HG02885 (cell line): ENCODE measurements around the gene TLR6.
A peak's percentile ranks its signal among the peaks of the same experiment; 100 is the strongest.

Experiments
- ATAC-seq: cut with Tn5 transposase; IDR thresholded peaks from one replicate; pipeline ENCODE4 v1.9.1; 2021; ENCODE audit warnings: mild to moderate bottlenecking; ENCODE audit not compliant: unreplicated experiment, poor library complexity

The TLR6 gene, protein sequence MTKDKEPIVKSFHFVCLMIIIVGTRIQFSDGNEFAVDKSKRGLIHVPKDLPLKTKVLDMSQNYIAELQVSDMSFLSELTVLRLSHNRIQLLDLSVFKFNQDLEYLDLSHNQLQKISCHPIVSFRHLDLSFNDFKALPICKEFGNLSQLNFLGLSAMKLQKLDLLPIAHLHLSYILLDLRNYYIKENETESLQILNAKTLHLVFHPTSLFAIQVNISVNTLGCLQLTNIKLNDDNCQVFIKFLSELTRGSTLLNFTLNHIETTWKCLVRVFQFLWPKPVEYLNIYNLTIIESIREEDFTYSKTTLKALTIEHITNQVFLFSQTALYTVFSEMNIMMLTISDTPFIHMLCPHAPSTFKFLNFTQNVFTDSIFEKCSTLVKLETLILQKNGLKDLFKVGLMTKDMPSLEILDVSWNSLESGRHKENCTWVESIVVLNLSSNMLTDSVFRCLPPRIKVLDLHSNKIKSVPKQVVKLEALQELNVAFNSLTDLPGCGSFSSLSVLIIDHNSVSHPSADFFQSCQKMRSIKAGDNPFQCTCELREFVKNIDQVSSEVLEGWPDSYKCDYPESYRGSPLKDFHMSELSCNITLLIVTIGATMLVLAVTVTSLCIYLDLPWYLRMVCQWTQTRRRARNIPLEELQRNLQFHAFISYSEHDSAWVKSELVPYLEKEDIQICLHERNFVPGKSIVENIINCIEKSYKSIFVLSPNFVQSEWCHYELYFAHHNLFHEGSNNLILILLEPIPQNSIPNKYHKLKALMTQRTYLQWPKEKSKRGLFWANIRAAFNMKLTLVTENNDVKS

DNA sequence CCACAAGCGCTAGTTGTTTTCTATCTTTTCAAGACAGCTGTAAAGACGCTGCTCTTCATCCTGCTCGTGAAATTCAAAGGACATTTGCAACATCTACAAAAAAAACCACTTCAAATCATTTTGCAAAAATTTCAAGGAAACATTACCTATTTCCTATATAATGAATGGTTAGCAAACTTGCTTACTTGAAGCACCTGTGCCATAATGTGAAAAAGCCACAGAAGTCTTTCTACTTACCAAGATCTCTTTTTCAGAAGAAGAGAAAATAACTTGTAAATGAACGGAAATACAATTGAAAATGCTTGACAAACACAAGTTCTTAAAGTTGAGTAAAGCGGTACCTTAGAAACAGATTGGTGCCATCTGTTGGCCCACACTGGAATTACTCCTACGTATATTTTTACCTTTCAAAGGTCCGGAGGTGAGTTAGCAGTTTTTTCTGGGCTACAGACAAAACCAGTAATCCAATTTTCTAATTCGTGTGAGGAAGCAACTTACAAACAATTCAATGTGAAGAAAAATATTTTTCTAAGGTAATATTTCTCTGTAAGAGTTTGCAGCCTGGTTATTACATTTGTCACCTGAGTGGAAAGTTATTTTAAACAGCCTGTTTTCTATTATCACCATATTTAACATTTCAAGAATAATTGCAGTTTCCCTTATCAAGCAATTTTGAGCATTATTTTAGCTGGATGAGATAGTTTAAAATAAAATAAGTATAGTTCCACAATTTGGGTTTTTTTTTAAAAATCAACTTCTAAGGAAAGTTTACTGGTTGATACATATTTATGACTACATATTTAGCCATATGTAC lies at the start of gene TLR6:
Gene TLR6, minus strand, starts transcription at position 294 of the 814 bp plus-strand sequence. CDS start 27,344 bp downstream, outside the sequence.
- peak; percentile 41 for ATAC-seq

DNA sequence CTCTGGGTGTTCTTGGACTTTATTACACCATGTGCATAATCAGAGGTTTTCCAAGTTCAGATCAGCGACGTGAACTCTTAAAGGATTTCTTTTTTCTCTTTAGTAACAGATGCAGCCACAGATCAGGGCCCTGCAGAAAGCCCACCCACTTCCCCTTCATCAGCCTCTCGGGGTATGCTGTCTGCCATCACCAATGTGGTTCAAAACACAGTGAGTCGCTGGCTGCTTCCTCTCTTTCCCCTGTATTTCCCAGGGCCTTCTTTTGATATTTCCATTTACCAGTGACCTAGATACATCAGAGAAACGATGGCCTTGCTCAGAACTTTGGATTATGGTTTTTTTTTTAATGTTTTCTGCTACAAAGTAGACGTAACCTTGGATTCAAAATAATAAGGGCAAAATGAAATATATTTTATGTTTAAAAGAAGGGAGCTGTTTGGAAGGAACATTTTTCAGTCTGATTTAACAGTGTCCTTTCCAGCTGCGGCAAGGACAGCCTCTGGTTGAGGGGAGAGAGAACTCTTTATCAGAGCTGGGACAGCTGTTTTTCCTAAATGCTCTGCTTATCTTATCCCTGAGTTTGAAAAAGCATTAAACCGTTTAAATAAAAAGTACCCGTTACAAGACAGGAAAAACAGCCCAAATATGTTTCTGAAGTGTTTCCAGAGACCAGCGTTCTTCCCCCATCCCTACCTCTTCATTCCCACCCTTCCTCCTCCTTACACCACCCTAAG lies 49.2 kb upstream of the TLR6 start:
- ATAC-seq = no peak

GRCh38 chr4:38904682-38905081 lies 48.1 kb upstream of the TLR6 start:
- no peak for ATAC-seq

- ATAC-seq = no peak
These were observed 47.6 kb upstream of the TLR6 start for GRCh38 chr4:38904090-38904666.

DNA sequence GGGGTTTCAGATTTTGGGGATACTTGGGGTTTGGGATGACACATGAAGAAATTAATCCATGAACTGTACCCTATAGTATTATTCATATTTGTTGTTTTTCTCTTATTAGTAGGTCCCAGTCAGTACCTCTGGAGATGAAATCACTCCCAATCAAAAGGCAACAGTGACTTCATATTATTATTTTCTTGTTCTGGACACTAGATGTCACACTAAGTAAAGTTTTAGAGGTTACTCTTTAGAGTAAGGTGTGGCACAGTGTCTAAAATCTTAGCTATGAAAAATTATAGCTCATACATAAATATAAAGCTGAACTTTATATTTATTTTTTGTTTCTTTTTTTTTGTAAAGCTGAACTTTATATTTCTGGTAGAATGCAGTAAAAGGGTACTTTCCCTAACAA lies 46.1 kb upstream of the TLR6 start:
- ATAC-seq = no peak

DNA sequence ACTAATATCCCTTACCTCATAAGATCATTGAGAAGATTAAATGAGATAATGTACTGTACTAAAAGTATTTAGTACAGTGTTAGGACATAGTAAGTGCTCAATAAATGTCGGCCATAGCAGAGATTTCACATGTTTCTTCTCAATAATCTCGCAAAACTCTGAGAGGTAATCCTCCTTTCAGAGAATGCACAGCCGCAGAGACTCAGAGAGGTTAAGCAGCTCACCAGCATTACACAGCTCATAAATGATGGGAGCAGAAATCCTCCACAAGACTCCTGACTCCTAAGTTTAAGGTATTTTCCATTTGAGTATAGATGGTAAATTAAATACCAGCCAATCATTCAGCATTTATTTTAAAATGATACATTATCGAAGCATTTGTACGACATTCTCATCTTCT lies 45.6 kb upstream of the TLR6 start:
- ATAC-seq = no peak

GRCh38 chr4:38898245-38898644 lies 41.6 kb upstream of the TLR6 start:
- no peak for ATAC-seq

DNA sequence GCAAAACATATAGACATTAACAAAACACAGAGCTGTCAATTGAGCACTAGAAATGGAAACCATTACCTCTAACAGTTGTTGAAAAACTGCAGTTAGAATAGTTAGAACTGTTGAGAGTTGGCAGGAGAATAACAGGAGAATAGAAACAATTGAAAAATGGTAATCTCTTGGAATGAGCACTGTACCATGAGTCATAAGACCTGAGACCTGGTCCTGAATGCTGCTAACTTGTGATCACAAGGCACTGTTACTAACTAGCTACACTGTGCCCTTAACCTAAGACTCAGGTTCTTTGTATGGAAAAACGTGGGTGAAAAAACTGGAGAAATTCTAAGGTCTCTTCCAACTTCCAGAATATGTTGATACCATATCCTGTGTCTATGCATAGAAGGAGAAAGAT lies 40.3 kb upstream of the TLR6 start:
- ATAC-seq = no peak

GRCh38 chr4:38894322-38894982 lies 37.8 kb upstream of the TLR6 start:
- ATAC-seq = no peak

DNA sequence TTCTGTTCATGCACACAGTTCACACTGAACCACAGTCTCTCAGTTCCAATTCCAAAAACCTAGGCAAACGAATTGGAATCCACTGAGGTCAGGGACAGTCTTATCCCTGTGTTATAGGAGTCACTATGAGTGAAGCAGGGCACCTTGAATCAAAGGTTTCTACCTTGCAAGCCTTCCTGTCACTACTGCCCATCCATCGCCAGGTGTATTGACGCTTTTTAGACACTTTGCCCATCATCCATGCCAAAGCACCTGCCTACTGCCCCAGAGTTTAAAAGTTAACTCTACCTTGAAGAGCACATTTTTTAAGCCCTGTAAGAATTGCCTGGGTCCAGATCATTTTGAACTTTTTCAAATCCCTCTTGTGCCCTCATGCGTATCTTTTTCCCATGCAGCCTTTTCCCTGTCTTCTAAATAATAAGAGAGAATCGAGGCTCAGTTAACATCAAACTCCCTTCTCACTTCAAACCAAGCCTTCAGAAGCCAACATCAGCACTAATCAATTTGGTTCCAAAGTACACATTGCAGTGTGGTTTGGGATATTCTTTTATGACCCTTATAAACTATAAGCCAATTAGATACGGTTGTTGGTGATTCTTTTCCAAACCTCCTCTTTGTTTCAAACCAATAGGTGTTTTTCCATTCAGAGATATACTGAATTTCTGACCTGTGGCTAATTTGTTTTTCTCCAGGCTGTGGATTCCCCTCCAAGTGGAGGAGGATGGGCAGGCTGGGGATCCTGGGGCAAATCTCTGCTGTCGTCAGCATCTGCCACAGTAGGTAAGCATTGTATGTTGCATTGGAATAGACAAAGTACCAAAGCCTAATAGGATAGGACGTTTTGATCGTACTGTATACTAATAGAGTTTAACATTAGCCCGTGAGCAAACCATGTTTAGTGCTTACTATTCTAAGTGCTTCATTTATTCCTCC lies 34.7 kb upstream of the TLR6 start:
- ATAC-seq = no peak

DNA sequence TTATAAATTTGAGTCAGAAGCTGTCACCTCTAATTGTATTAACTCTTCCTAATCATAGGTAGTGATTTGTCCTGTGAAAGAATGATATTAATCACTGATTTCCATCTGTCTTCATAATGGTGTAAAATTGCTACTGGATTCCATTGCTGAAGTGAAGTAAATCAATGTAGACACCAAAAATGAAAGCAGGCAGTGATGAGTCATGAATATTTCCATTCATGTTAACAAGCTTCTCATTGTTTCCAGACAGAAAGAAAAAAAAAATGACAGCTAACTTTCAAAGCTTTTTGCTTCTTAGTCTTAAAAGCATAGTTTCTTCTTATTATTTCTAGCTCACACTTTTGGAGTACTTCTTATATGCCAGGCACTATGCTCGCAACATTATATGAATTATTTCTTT lies 32.5 kb upstream of the TLR6 start:
- ATAC-seq = peak; percentile 75

- ATAC-seq = no peak
These were observed 27.6 kb upstream of the TLR6 start for GRCh38 chr4:38884254-38884653.

GRCh38 chr4:38876636-38877035 lies 20.0 kb upstream of the TLR6 start:
- ATAC-seq = no peak

DNA sequence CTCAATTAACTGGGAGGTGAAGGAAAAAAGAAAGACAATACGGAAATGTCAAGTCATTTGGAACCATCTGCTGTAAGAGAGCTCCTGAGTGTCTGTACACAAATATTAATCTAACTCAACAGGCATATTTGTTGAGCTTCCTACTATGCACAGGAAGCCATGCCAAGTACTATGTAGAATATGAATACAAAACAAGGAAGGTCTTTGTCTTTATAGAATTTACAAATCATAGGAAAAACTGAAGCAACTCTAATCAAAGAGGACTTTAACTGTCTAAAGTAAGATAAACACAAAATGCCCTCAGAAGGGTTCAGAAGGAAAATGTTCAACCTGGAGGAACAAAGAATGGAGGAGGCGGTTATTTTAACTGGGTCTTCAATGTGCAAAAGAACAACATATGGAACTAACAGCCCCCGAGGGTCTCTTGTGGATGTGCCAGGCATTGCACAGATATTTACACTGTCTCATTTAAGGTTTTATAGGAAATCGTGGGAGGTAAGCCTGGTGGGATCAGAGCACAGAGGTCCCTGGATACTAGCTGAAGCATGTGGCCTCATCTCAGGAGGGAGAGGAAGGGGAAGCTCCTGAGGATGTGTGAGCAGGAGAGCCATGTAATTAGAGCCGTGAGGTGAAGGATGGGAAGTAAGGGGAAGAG lies 16.8 kb upstream of the TLR6 start:
- no peak for ATAC-seq

- ATAC-seq = no peak
These were observed 16.0 kb upstream of the TLR6 start for GRCh38 chr4:38872620-38873019.

- ATAC-seq = no peak
These were observed 15.0 kb upstream of the TLR6 start for GRCh38 chr4:38871593-38871992.

GRCh38 chr4:38870098-38870808 lies 13.6 kb upstream of the TLR6 start:
- no peak for ATAC-seq
